Parathyroid adenoma (tissue), 2 donors: ENCODE data around the gene FADS1.

Experiments
- H2AFZ ChIP-seq: fragments of 300-600 bp; sonication (generic); one replicate; pipeline ENCODE4 v1.7.0; 2017; ENCODE audit warnings: antibody characterized with exemption, mild to moderate bottlenecking
- H3K27ac ChIP-seq: fragments of 300-600 bp; sonication (generic); one replicate; pipeline ENCODE4 v1.7.0; 2017
- H3K27me3 ChIP-seq: fragments of 300-600 bp; sonication (generic); one replicate; pipeline ENCODE4 v1.7.0; 2017; ENCODE audit warnings: low read length; ENCODE audit not compliant: control insufficient read depth, insufficient read depth
- H3K36me3 ChIP-seq: fragments of 300-600 bp; sonication (generic); one replicate; pipeline ENCODE4 v1.7.0; 2017; ENCODE audit warnings: low read length; ENCODE audit not compliant: control insufficient read depth, insufficient read depth
- H3K4me1 ChIP-seq: fragments of 300-600 bp; sonication (generic); one replicate; pipeline ENCODE4 v1.7.0; 2017; ENCODE audit warnings: control low read depth
- H3K4me2 ChIP-seq: fragments of 300-600 bp; sonication (generic); one replicate; pipeline ENCODE4 v1.7.0; 2017; ENCODE audit warnings: low read length
- H3K4me3 ChIP-seq: fragments of 300-600 bp; sonication (generic); one replicate; pipeline ENCODE4 v1.7.0; 2017; ENCODE audit warnings: low read depth, low read length
- H3K79me2 ChIP-seq: fragments of 300-600 bp; sonication (generic); one replicate; pipeline ENCODE4 v1.7.0; 2017; ENCODE audit warnings: control low read depth
- H3K9ac ChIP-seq: fragments of 300-600 bp; sonication (generic); one replicate; pipeline ENCODE4 v1.7.0; 2017; ENCODE audit warnings: mild to moderate bottlenecking
- H3K9me3 ChIP-seq: fragments of 300-600 bp; sonication (generic); one replicate; pipeline ENCODE4 v1.7.0; 2017; ENCODE audit warnings: low read length; ENCODE audit not compliant: control insufficient read depth
- TF ChIP-seq, protein P1 (sequence below): fragments of 300-600 bp; sonication (generic); IDR thresholded peaks from one replicate; pipeline ENCODE4 v1.7.0; 2017; ENCODE audit warnings: antibody characterized with exemption, mild to moderate bottlenecking
- donor health status: primary hyperparathyroidism.

Gene FADS1

DNA sequence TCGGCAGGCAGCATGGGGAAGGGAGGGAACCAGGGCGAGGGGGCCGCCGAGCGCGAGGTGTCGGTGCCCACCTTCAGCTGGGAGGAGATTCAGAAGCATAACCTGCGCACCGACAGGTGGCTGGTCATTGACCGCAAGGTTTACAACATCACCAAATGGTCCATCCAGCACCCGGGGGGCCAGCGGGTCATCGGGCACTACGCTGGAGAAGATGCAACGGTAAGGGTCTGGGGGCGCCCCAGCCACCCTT, 11.5 kb upstream of the FADS1 start:
- Histone ChIP-seq H3K36me3 (no peaks in the 10 kb centered on the region), H3K27me3 (no peaks in the 10 kb centered on the region), H3K9ac (no peak overlapping the region), H2AFZ (peak overlapping the region; percentile 76), H3K27ac (peak overlapping the region; percentile 81), H3K4me1 (peaks cover 18% of the 10 kb centered on the region), H3K79me2 (no peaks in the 10 kb centered on the region), H3K9me3 (no peaks in the 10 kb centered on the region), H3K4me2 (peak overlapping the region; percentile 81), H3K4me3 (peak overlapping the region; percentile 56)
- TF ChIP-seq, protein P1, sequence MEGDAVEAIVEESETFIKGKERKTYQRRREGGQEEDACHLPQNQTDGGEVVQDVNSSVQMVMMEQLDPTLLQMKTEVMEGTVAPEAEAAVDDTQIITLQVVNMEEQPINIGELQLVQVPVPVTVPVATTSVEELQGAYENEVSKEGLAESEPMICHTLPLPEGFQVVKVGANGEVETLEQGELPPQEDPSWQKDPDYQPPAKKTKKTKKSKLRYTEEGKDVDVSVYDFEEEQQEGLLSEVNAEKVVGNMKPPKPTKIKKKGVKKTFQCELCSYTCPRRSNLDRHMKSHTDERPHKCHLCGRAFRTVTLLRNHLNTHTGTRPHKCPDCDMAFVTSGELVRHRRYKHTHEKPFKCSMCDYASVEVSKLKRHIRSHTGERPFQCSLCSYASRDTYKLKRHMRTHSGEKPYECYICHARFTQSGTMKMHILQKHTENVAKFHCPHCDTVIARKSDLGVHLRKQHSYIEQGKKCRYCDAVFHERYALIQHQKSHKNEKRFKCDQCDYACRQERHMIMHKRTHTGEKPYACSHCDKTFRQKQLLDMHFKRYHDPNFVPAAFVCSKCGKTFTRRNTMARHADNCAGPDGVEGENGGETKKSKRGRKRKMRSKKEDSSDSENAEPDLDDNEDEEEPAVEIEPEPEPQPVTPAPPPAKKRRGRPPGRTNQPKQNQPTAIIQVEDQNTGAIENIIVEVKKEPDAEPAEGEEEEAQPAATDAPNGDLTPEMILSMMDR = no peak

DNA sequence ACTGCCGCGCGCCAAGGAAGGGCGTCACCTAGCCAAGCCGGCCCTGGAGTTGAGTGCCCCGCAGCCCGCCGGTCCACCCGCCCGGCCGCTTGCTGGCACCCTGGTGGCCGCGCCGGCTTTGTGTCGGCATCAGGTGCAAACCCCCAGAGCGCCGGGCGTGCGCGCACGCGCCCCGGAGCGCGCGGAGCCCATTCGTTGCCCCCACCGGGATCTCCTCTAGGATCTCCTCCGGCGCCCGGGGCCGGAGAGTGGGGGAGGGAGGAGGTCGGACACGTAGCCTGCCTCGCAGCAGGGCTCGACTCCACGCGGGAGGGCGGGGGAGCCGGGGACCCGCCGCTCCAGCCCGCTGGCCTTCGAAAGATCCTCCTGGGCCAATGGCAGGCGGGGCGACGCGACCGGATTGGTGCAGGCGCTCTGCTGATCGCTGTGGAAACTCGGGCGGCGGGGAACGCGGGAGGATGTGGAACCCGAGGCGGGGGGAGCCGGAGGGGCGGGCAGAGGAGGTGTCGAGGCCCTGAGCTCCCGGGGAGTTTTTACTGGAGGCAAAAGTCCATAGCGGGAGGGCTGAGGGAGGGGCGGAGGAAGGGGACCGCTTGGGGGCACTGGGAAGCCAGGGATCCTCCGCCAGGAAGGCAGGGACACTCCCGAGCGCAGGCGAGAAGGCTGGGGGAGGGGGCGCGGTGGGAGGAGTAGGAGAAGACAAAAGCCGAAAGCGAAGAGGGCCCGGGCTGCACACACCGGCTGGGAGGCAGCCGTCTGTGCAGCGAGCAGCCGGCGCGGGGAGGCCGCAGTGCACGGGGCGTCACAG, 11.0 kb upstream of the FADS1 start, which contains the start of gene FADS2:
Gene FADS2 (plus strand): TSS at position 730 of the 808 bp plus-strand sequence. CDS start 91 bp downstream, outside the sequence.
- H3K36me3 ChIP-seq = no peaks in the 10 kb centered on the region
- H3K27ac ChIP-seq = peak within 1 kb of the TSS; percentile 81
- no peaks in the 10 kb centered on the region for H3K27me3 ChIP-seq
- no peaks in the 10 kb centered on the region for H3K9me3 ChIP-seq
- TF ChIP-seq, protein P1 = no peak
- H3K9ac ChIP-seq = no peak within 1 kb of the TSS
- peak within 1 kb of the TSS; percentile 81 for H3K4me2 ChIP-seq
- H3K4me3 ChIP-seq = peak within 1 kb of the TSS; percentile 56
- peaks cover 16% of the 10 kb centered on the region for H3K4me1 ChIP-seq
- peak within 1 kb of the TSS; percentile 76 for H2AFZ ChIP-seq
- H3K79me2 ChIP-seq = no peaks in the 10 kb centered on the region

DNA sequence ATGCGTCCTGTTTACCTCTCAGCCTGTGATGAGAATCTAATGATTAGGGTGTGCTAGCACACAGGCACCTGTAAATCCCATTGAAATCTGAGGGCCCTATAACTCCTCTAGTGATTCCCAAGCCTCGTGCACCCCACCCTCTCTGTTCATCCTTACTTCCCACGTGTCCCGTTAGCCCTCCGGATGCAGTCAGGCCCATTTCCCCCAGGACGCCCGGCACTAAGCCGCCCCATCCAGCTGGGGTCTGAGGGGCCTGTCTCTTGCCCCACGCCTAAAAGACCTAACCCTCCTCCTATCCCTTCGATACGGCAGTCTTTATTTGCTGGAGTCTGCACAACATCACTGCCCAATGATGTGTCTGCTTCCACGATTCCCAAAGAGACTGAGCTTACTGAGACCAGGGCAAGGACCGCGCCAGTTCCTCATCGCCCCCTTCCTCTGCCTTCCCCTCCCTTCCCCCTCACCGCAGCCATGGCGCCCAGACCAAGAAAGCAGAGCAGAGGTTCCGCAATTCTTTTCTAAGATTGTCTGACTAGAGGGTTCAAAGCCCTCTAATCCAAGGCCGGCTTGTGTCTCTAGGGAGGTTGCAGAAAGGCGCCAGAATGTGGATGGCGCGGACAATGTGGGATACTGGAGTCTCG, 10.2 kb upstream of the FADS1 start:
- Histone ChIP-seq H3K4me1 (peaks cover 9% of the 10 kb centered on the region), H3K9me3 (no peaks in the 10 kb centered on the region), H3K4me2 (peak overlapping the region; percentile 81), H3K36me3 (no peaks in the 10 kb centered on the region), H3K27me3 (no peaks in the 10 kb centered on the region), H3K4me3 (peak overlapping the region; percentile 56), H3K9ac (no peak overlapping the region), H3K27ac (peak overlapping the region; percentile 81), H3K79me2 (no peaks in the 10 kb centered on the region), H2AFZ (peak overlapping the region; percentile 76)
- TF ChIP-seq, protein P1 = no peak

DNA sequence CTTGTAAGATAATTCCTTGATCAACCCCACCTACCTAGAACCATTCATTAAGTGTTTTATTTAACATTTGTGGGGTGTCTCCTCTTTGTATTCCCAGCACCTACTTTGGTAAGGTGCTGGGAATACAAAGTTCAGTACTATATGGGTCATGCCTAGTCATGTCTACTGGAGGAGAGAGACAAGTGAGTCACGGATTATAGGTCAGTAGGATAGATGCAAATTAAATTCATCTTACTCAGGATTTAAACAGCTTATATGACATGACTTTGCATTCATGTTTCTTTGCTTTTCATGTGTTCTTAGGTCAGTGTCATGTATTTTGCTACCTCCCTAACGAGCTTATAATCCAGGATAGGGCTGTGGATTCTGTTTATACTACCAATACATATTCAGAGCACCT, 3.4 kb upstream of the FADS1 start:
- Histone ChIP-seq H3K36me3 (no peaks in the 10 kb centered on the region), H2AFZ (no peak overlapping the region), H3K9ac (no peak overlapping the region), H3K4me2 (no peak overlapping the region), H3K27me3 (no peaks in the 10 kb centered on the region), H3K4me1 (no peaks in the 10 kb centered on the region), H3K4me3 (no peak overlapping the region), H3K79me2 (no peaks in the 10 kb centered on the region), H3K27ac (no peak overlapping the region), H3K9me3 (no peaks in the 10 kb centered on the region)
- TF ChIP-seq, protein P1 = no peak
